ENCODE measurements around the gene BICRAL.
"Not testable (repeated sequence)": the region's sequence is repeated elsewhere in the genome, so short reads cannot be mapped to it uniquely, and the experiment has no call there.

The BICRAL gene

DNA sequence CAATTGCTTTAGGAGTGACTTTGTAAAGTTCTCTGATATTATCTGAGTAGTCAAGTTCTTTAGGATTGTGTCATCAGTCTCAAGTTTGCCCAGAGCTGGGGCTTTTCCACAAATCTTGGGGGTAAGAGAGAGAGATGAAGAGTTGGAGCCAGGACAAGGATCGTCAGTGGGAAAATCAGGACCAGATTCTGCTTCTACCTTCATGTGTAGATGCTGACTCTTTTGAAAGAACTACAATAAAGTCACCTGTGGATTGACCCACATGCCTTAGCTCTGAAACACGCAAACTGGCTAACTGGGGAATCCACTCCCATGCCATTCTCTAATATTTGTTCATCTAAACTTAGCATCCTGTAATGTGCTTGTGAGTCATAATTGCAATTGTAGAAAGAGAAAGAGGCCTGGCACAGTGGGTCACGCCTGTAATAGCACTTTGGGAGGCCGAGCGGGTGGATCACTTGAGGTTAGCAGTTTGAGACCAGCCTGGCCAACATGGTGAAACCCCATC, 15.6 kb upstream of the BICRAL start:
- DNase-seq = no peak

DNA sequence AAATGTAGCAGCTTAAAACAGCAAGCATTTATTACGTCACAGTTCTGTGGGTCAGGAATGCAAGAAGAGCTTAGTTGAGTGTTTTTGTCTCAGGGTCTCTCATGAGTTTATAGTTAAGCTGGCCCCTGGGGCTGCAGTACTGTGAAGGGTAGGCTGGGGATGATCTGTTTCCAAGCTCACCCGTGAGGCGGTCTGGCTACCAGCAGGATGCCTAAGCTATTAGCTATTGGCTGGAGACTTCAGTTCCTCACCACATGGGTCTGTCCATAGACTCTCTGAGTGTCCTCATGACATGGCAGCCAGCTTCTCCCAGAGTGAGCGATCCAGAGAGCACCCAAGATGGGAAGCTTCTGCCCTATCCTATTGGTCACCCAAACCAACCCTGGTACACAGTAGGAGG, 12.8 kb upstream of the BICRAL start:
- DNase-seq = no peak

DNA sequence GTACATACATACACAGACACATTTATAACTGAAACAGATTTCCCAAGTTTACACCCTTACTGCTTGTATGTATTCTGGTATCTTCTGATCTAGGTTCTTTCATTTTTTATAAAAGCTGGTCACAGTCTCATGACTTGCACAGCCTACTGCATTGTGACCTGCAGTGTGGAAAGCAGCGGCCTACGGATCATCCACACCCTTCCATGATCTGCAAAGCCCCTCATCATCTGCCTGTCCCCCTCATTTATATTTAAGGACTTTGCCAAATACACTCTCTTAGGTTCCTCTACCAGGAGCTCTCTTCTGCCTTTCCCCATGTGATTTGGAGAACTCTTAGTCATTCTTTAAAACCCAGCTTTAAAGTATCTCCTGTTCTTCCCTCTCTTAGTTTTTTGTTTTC, 12.0 kb upstream of the BICRAL start:
- DNase-seq = no peak

DNA sequence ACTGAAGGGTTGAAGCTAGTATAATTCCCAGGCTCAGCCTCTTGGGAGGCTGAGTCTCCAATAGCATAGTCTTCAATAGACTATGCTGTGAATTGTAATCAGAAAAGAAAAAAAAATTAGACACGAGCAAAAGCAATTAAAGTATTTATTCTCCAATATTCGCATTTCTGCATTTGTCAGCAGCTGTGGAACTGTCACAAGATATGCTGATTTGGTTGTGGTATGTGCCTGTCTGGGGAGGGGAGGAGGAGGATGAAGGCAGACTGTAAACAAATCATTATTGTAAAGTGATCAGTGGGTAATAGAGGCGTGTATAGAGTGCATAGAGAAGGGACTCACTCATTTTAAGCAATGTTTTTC, 10.1 kb upstream of the BICRAL start:
- no peak for DNase-seq

DNA sequence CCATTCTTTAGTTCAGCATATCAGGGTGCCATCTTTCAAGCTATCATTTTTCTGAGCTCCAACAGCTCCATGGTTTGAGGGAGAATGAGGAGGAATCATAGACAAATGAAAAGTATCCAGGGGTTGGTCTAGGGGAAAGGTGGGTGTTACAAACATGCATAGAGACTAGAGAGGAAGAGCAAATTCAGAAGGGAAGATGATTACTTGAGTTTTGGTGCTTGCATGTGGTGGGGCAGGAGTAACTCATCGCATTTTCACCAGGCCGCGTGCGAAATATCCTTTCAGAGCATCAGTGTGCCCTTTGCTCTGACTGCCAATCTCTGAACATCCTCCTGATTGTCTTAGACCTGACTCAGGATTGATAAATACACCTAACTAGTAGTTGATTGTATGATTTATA, 7.7 kb upstream of the BICRAL start:
- DNase-seq = no peak

DNA sequence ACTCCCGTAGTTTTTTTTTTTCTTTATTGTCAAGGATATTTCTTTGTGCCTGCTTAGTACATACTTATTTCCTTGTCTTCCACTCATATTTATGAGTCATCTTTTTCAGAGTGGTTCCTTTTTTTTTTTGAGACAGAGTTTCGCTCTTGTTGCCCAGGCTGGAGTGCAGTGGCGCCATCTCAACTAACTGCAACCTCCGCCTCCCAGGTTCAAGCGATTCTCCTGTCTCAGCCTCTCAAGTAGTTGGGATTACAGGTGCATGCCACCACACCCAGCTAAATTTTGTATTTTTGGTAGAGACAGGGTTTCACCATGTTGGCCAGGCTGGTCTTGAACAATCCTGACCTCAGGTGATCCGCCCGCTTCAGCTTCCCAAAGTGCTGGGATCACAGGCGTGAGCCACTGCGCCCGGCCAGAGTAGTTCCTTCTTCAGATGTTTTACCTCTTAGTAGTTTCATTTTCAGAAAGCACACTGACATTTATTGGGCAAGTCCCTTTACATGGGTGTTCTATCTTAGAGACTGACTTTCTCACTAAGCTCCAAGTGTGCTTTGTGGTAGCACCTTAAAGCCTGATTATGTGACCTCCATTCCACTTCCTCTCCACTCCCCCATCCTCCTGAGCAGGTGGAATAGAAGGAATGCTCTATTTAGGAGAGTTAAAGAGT, 6.9 kb upstream of the BICRAL start:
- not testable (repeated sequence) for DNase-seq

DNA sequence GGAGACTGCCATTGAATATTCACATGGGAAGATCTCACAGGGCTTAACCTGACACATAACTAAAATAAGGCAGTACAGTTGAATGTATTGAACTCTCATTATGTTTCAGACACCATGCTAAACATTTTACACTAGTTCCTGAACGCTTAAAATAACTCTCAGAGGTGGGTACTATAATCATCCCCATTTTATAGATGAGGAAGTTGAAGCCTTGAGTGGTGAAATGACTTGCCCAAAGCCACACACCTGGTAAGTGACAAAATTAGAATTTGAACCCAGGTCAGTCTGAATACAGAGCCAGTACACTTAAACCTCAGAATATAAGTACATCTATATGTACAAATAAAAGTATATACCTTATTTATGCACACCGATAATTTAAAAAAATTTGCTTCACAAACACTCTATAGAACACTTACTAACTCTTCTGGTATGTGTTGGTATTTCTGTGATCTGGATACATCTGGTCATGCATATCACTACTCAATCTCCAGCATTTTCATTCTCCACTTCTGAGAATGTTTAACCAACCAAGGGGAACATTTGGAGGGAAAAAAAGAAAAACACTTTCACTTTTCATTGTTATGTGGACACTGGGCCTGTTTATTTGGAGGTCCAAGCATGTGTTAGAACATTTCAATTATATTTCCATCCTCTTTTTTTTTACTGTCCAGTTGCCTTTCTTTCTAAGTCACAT, 4.6 kb upstream of the BICRAL start:
- DNase-seq = no peak

DNA sequence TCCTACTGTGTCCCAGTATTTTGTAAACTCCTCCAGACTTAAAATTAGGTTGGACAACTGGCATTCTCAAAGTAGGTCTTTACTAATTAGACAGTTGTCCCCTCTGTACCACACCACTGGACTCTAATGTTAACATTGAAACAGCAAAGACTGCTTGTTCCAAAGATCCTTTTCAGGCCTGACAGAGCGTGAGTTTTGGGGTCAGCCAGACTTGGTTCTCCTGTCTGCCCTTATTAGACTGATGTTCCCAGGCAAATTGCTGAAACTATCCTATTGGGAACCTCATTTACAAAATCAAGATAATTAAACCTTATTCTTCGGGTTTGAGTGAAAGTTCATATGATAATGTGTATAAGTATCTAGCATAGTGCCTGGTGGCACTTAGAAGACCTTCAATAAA, 3.7 kb upstream of the BICRAL start:
- no peak for DNase-seq

DNA sequence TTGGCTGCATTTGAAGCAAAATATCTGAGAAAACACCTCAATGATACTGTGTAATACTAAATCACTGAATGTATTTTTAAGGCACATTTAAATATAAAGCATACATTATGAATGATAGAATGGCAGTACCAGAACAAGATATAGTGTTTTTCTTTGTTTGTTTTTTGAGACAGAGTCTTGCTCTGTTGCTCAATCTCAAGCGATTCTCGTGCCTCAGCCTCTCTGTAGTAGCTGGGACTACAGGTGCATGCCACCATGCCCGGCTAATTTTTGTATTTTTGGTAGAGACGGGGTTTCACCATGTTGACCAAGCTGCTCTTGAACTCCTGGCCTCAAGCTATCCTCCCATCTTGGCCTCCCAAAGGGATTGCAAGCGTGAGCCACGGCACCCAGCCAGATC, 2.3 kb upstream of the BICRAL start:
- DNase-seq = no peak

DNA sequence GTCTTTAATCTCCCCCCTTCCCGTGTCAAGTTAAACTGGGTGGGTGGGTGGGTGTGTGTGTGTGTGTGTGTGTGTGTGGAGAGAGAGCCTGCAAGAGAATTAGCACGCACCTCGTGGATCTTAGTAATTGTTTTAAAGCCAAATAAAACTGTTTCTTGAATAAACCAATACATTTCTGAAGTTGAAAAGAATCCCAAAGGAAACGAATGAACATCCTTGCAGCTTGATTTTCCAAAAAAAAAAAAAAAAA, 381 bp upstream of the BICRAL start:
- DNase-seq = no peak

DNA sequence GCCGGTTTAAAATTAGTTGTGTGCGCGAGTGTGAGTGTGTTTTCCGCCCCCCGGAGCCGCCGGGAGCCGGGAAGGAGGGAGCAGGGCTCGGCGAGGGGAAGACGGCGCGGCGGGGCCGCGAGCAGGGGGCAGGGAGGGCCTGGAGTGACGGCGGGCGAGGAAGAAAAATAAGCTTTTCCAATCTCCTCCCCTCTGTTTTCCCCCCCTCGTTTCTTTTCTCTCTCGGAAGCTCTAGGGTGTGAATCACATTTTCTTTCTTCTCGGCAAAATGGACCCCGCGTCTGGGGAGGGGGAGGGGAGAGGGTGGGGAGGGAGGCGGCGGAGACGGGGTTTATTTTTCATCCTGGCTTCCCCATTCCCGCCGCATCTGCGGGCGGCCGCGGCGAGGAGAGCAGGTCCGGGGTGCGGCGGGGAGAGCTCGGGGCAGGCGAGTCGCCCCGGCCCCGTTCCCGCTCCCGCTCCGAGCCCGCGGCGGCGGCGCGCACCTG, 881 bp downstream of the BICRAL start:
- DNase-seq = no peak

DNA sequence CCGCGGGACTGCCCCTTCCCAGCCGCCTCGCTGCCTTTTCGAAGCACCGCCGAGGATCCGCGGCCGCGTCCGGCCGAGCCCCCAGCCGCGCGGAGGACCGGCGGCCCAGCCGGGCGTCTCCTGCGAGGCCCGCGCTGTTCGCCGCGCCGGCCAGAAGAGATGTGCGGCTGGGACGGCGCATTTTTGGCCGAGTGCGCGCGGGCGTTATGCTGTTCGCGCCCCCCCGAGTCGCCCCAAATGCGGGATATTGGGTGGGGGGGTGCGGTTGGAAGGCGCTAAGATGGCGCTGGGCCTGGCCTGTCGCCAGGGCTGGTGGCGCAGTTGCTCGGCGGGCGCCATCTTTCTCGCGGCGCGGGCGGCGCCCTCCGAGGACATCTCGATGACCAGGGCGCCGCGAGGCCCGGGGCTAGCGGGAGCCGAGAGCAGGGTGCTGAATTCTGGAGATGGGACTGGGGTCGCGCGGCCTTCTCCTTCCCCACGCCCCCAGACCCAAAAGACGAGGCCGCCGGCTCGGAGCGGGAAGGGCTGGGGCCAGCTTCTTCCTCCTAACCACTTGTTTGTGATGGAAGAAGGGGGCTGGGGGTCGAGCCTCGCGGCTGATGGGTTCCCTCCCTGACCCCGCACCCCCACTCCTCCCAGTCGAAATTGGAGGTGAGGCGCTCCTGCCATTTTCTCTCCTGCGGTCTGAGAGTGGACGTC, 1.5 kb downstream of the BICRAL start:
- no peak for DNase-seq

DNA sequence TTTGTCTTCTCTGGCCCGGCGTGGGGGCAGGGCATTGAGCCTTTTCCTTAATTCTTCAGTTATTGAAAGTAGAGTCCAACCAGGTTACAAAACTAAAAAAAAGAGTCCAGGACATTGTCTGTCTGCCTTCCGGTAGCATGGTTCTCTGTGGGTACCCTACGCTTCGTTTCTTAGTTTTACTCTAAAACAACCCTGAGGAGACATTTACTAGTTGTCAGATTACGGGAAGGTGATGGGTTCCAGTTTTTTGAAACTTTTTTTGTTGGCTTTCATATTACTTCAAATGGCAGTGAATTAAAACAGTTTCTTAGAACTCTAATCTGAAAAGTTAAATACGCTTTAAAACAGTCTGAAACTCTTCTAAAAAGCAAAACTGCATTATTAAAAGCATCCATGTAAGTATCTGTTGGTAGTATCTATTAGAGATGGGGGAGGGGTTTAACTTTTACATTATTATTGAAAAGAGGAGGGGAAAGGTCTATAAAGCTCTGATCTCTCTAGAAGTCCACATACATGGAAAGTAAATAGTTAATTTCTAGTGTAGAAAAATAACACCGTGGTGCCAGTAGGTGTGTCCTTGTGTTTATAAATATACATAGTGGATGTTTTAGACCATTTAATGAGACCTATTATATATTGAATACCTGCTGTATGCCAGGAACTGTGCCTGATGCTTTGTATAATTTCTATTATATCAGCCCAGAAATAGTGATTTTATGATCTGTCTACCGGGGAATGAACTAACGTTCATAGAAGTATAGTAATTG, 2.2 kb downstream of the BICRAL start:
- no peak for DNase-seq

DNA sequence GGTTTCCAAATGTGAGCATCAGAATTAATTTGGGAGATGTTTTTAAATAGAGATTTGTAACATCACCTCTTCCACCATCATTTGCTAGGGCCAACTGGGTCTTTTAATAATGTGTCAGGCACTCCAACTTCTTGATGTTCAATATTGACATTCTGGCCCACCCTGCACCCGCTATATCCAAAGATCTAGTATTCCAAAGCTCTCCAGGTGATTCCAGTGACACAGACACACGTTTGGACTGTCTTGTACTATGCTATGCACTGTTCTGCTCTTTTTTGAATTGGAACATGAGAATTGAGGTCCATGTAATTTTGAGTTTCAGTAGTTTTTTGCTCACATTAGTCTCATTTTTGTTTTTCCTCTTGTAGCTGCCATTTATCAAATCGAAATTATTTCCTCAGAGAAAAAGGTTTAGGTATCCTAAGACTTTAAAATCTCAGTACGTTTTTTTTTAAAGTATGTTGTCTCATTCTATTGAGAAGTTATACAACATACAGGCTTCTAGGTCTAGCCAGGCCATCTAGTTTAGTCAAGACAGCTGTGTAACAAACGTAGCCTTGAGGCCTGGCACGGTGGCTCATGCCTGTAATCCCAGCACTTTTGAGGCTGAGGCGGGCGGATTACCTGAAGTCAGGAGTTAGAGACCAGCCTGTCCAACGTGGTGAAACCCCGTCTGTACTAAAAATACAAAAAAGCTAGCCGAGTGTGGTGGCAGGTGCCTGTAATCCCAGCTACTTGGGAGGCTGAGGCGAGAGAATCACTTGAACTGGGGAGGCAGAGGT, 3.1 kb downstream of the BICRAL start:
- DNase-seq = no peak

DNA sequence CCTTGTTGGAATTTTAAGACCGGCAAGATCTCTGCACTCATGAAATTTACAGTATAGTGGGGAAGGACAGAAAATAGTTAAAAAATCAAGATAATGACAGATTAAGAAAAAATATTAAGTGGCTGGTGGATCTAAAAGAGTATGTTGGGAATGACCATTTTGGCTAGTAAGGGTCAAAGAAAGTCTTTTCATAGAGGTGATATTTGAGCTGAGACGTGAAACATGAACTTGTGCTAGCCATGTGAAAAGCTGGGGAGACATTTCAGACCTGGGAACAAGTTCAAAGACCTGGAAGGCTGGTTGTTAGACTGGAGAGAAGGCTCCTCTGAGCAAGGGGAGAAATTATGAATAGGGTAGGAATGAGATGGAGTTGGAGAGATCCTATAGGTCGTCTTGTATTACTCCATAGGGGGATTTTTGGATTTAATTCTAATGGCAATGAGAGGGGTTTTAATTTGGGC, 4.7 kb downstream of the BICRAL start:
- DNase-seq = no peak

DNA sequence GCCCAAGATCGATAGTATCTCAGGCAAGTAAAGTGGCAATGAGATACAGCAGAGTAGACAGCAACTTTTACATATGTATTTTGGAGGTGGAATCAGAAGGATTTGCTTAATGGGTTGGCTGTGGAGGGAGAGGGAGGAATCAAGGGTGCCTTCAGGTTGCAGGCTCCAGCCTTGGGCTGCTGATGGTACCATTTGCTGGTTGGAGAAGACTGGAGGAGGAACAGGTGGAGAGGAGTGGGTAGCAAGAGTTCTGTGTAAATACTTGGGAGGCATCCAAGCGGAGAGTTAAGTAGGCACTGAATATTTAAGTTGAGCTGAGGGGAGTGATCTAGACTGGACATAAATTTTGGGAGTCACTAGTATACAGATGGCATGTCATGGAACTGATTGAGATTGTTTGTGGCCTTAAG, 5.2 kb downstream of the BICRAL start:
- no peak for DNase-seq

DNA sequence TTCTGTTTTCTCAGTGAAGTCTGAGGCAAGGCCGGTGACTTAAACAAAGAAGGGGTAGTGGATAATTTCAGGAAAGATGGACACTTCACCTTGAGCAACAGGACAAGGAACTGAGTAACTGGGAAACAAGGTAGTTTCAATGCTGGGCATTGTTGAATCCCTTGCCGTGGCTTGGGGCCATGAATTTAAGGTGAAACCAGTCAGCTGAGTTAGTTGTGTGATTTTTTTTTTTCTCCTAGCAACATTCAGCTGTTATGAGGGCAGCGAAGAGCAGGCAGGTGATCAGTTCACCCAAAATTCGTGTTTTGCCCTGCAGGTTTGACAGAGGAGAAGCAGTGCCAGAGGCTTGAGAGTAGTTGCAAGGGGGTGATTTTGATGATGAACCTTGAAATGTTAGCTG, 6.8 kb downstream of the BICRAL start:
- DNase-seq = no peak

DNA sequence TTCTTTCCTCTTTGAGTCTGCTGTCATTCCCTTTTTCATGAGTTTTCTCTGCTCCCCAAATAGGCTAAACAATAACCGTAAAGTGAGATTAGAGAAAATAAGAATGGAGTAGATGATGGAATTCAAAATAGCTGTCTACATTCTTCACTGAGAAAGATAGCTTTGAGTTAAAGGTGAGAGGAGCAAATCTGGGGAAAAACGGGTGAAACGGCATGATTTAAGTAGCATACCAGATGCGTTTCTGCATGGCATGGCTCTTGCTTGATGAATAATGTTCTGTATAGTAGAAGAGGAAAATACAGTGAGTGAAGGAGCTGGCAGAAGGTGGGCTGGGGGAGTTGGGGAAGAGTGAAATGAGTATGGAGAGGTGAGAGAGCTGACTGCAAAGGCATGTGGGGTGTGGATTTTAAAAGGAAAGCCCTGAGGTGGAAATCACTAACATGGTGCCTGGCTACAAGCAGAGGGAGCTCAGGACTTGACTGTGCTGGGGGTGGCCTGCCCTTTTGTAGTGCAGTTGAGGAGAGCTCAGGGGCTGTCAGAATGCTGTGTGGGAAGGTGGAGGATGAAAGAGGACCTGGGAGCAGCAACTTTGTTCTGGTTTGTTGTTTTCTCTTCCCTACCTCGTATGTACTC, 8.8 kb downstream of the BICRAL start:
- DNase-seq = no peak

DNA sequence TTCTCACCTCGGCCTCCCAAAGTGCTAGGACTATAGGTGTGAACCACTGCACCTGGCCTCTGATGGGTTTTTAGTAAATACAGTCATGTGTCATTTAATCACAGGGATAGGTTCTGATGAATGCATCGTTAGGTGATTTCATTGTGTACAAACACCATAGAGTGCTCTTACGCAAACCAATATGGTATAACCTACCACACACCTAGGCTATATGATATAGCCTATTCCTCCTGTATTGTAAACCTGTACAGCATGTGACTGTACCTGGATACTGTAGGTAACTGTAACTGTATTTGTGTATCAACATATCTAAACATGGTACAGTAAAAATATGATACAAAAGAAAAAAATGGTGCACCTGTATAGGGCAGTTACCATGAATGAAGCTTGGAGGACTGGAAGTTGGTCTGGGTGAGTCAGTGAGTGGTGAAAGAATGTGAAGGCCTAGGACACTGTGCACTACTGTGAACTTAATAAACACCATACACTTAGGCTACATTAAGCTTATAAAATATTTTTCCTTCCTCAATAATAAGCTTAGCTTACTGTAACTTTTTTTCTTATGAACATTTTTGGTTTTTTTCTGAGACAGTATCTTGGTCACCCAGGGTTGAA, 10.0 kb downstream of the BICRAL start:
- no peak for DNase-seq

DNA sequence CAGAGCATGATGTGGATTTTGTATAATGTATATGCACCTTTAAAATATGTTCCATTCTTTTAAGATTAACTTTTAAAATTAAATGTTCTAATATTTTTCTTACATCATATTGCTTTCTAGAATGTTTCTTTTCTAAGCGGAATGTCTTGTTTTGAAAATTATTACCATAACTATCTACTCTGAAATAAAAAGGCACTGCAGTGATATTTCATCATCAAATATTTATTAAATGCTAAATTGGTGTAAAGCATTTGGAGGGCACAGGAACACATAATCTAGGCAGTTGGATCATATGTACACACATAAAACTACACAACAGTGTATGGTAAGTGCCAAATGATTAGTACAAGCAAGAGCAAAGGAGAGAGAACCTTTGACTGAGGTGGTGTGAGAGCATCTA, 13.8 kb downstream of the BICRAL start:
- no peak for DNase-seq

DNA sequence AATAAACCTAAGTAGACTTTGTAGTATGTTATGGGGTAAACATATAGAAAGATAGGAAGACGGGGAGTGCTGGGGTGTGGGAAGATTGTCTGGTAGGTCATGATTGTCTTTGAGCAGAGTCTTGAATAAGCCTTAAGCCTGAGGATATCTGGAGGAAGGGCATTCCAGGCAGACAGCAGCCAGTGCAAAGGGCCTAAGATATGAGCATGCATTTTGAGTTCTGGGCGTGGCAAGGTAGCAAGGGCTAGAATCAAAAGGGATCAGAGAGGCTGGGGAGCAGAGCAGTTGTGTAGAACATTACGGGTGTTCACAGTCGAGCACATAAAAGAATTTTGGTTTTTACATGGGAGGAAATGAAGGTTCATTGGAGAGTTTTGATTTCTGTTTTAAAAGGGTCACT, 14.3 kb downstream of the BICRAL start:
- DNase-seq = no peak

DNA sequence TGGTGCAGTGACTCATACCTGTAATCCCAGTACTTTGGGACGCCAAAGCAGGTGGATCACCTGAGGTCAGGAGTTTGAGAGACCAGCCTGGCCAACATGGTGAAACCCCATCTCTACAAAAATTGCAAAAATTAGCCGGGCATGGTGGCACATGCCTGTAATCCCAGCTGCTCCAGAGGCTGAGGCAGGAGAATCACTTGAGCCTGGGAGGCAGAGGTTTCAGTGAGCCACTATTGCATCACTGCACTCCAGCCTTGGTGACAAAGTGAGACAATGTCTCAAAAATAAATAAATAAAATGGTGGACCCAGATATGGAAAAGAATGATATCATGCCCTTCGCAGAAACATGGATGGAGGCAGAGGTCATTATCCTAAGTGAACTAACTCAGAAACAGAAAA, 15.8 kb downstream of the BICRAL start:
- not testable (repeated sequence) for DNase-seq
